Urinary bladder (tissue), 4 donors: ENCODE data around the gene HMGA1. TPM values are rescaled to one million over a fixed set of nuclear protein-coding genes. Genes with fewer than 3 reads are reported as not detected.
A peak's percentile ranks its signal among the peaks of the same experiment; 100 is the strongest.

Experiments used
- DNase-seq: peaks from one replicate; pipeline ENCODE4 v3.0.0-alpha.2; 2015; ENCODE audit errors: extremely low spot score
- H3K27ac ChIP-seq: one replicate; pipeline ENCODE4 v1.5.1; 2013; ENCODE audit warnings: low read depth, mild to moderate bottlenecking, moderate library complexity
- H3K36me3 ChIP-seq: one replicate; pipeline ENCODE4 v1.6.1; 2013; ENCODE audit warnings: mild to moderate bottlenecking, moderate library complexity; ENCODE audit not compliant: insufficient read depth
- H3K4me1 ChIP-seq: one replicate; pipeline ENCODE4 v1.6.1; 2013; ENCODE audit warnings: mild to moderate bottlenecking, moderate library complexity; ENCODE audit not compliant: insufficient read depth
- H3K4me3 ChIP-seq: one replicate; pipeline ENCODE4 v1.5.1; 2013; ENCODE audit warnings: low read depth, low read length
- WGBS: extraction: QIAGEN DNeasy Blood & Tissue Kit; methylation state at CpG from one replicate; pipeline ENCODE4 v1.1.7; 2013; 5-methylcytosine and 5-hydroxymethylcytosine counted together
- polyA plus RNA-seq: library from polyadenylated mRNA; stranded (reverse); fragments of 200-250 nt; gene quantifications from one replicate; pipeline ENCODE4 v1.2.3, GENCODE V29; 2013
- total RNA-seq: library from RNA; depleted of rRNA; stranded (reverse); fragments of >200 nt; gene quantifications from one replicate; pipeline ENCODE4 v1.2.3, GENCODE V29; 2014
- donor health status: healthy with polysubstance abuse.
- donor health status: healthy.

HMGA1 gene
- total RNA-seq = 12.4 TPM
- 23.6 TPM for polyA plus RNA-seq

- WGBS = 2% methylated on average over 91 of the region's 91 CpGs
- Histone ChIP-seq H3K4me1 (no peaks in the 10 kb centered on the region), H3K36me3 (peaks cover 2% of the 10 kb centered on the region), H3K4me3 (peak within 1 kb of the TSS; percentile 71), H3K27ac (peak within 1 kb of the TSS; percentile 83)
- DNase-seq = peak; percentile 74
Observed at GRCh38 chr6:34236443-34237315, at the start of gene HMGA1. Gene HMGA1 (plus strand): TSS chr6:34236873. CDS start chr6:34240781, 3,908 bp downstream.

GRCh38 chr6:34189806-34190503 is 46.7 kb upstream of the HMGA1 start:
- Histone ChIP-seq H3K4me3 (no peak overlapping the region), H3K27ac (no peak overlapping the region), H3K4me1 (no peaks in the 10 kb centered on the region), H3K36me3 (no peaks in the 10 kb centered on the region)
- no peak for DNase-seq
- 86% methylated on average over 12 of the region's 12 CpGs for WGBS

GRCh38 chr6:34190504-34191122 is 46.1 kb upstream of the HMGA1 start:
- DNase-seq = no peak
- no peak overlapping the region for H3K27ac ChIP-seq
- no peaks in the 10 kb centered on the region for H3K4me1 ChIP-seq
- no peak overlapping the region for H3K4me3 ChIP-seq
- WGBS = 83% methylated on average over 14 of the region's 14 CpGs
- H3K36me3 ChIP-seq = no peaks in the 10 kb centered on the region

- no peaks in the 10 kb centered on the region for H3K36me3 ChIP-seq
- WGBS = 84% methylated on average over 3 of the region's 3 CpGs
- DNase-seq = no peak
- no peak overlapping the region for H3K4me3 ChIP-seq
- no peak overlapping the region for H3K27ac ChIP-seq
- no peaks in the 10 kb centered on the region for H3K4me1 ChIP-seq
Observed at GRCh38 chr6:34194772-34195171, 41.9 kb upstream of the HMGA1 start.

GRCh38 chr6:34195726-34196115 is 41.0 kb upstream of the HMGA1 start:
- Histone ChIP-seq H3K4me3 (no peak overlapping the region), H3K27ac (no peak overlapping the region), H3K4me1 (no peaks in the 10 kb centered on the region), H3K36me3 (no peaks in the 10 kb centered on the region)
- 41% methylated on average over 7 of the region's 7 CpGs for WGBS
- DNase-seq = no peak

GRCh38 chr6:34196116-34196832 is 40.4 kb upstream of the HMGA1 start:
- Histone ChIP-seq H3K4me3 (peak overlapping the region; percentile 41), H3K36me3 (no peaks in the 10 kb centered on the region), H3K27ac (no peak overlapping the region), H3K4me1 (no peaks in the 10 kb centered on the region)
- WGBS = 5% methylated on average over 54 of the region's 54 CpGs
- DNase-seq = peak; percentile 20

- Histone ChIP-seq H3K27ac (no peak overlapping the region), H3K4me3 (peak overlapping the region; percentile 41), H3K36me3 (no peaks in the 10 kb centered on the region), H3K4me1 (no peaks in the 10 kb centered on the region)
- DNase-seq = no peak
- WGBS = 68% methylated on average over 10 of the region's 10 CpGs
Observed at GRCh38 chr6:34196833-34197195, 39.9 kb upstream of the HMGA1 start.

GRCh38 chr6:34200340-34200971 is 36.2 kb upstream of the HMGA1 start:
- H3K36me3 ChIP-seq = no peaks in the 10 kb centered on the region
- WGBS = 67% methylated on average over 5 of the region's 5 CpGs

GRCh38 chr6:34201455-34202107 is 35.1 kb upstream of the HMGA1 start:
- no peak overlapping the region for H3K4me3 ChIP-seq
- no peak overlapping the region for H3K27ac ChIP-seq
- WGBS = 87% methylated on average over 4 of the region's 4 CpGs
- no peak for DNase-seq
- no peaks in the 10 kb centered on the region for H3K36me3 ChIP-seq
- no peaks in the 10 kb centered on the region for H3K4me1 ChIP-seq

More at GRCh38 chr6:34200340-34200971, 36.2 kb upstream of the HMGA1 start:
- H3K4me3 ChIP-seq = no peak overlapping the region
- H3K4me1 ChIP-seq = no peaks in the 10 kb centered on the region
- no peak for DNase-seq
- H3K27ac ChIP-seq = no peak overlapping the region

- H3K4me3 ChIP-seq = no peak overlapping the region
- H3K36me3 ChIP-seq = no peaks in the 10 kb centered on the region
- H3K4me1 ChIP-seq = no peaks in the 10 kb centered on the region
- no peak for DNase-seq
- no peak overlapping the region for H3K27ac ChIP-seq
- WGBS = 83% methylated on average over 20 of the region's 20 CpGs
Observed at GRCh38 chr6:34202329-34203201, 34.1 kb upstream of the HMGA1 start.

GRCh38 chr6:34204693-34205092 is 32.0 kb upstream of the HMGA1 start:
- DNase-seq = no peak
- no peak overlapping the region for H3K27ac ChIP-seq
- no peaks in the 10 kb centered on the region for H3K36me3 ChIP-seq
- WGBS = 82% methylated on average over 4 of the region's 4 CpGs
- no peaks in the 10 kb centered on the region for H3K4me1 ChIP-seq
- no peak overlapping the region for H3K4me3 ChIP-seq

GRCh38 chr6:34205466-34205865 is 31.2 kb upstream of the HMGA1 start:
- Histone ChIP-seq H3K27ac (no peak overlapping the region), H3K36me3 (no peaks in the 10 kb centered on the region), H3K4me3 (no peak overlapping the region), H3K4me1 (no peaks in the 10 kb centered on the region)
- DNase-seq = no peak
- WGBS = 91% methylated on average over 3 of the region's 3 CpGs
